ENCODE data around the gene MYZAP.

MYZAP gene, protein sequence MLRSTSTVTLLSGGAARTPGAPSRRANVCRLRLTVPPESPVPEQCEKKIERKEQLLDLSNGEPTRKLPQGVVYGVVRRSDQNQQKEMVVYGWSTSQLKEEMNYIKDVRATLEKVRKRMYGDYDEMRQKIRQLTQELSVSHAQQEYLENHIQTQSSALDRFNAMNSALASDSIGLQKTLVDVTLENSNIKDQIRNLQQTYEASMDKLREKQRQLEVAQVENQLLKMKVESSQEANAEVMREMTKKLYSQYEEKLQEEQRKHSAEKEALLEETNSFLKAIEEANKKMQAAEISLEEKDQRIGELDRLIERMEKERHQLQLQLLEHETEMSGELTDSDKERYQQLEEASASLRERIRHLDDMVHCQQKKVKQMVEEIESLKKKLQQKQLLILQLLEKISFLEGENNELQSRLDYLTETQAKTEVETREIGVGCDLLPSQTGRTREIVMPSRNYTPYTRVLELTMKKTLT

DNA sequence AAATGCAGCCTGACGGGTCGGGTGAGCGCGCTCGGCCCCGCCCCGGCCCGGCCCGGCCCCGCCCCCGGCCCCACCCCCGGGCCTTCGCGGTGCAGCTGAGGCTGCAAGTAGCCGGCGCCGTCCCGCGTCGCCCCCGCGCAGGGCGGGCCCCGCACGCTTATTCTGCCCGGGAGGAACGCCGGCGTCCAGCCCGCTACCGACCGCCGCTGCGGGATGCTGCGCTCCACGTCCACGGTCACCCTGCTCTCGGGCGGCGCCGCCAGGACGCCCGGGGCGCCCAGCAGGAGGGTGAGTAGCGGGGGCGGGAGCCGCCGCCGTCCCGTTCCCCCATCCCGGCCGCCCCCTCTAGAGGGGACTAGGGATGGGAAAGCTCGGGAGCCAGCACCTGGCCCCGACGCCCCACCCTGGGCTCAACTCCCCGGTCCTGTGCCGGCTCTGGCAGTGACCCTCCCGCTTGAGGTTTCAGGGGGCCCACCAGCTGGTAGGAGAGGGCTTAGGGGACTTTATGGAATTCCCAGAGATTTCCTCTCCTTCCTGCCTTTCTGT lies at the start of gene MYZAP:
Gene MYZAP, plus strand, starts transcription at position 83 of the 546 bp plus-strand sequence. Its CDS starts 131 bp downstream, at position 214.
- DNase-seq, result peak; percentile 77

DNA sequence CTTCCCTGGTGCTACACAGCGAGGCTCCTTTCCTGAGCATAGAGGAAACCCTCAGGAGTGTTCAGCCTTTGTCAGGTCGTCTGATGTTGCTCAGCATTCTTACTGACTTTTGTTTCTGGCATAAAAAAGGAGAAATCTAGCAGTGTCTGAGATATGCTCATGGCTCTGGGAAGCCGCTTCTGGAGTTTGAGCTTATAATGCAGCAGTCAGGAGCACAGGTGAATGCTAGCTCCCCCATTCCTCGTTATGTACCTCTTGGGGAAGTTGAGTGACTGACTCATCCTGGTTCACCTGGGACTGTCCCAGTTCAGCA lies 49.2 kb upstream of the MYZAP start:
- no peak for DNase-seq

DNA sequence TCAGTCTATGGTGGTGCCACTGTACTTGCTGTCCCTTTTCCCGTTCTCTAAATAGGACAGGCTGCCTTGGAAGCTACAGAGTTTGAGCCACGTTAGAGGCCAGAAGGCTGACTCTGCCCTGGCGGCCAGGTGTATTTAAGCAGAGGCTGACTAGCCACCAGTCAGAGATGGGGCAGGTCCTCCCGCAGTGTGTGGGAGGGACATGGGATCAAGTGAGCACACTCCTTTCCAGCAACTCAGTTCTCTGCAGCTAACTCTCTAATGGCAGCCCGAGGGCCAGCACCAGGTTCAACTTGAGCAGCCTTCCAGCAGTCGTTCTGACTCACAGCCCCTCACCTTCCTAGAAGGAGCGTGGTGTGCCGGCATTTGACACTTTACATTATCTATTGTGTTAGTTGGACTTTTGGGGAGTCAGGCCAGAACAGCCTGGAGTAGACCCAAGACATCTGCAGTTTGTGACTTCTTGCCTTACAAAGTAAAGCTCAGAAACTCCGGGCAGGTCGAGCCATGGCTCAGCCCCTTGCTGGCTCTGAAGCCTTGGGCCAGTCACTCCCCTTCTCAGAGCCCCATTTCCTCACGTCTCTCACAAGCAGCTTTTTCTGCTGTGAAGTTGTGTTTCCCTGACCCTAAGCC lies 46.7 kb upstream of the MYZAP start:
- DNase-seq, result no peak

DNA sequence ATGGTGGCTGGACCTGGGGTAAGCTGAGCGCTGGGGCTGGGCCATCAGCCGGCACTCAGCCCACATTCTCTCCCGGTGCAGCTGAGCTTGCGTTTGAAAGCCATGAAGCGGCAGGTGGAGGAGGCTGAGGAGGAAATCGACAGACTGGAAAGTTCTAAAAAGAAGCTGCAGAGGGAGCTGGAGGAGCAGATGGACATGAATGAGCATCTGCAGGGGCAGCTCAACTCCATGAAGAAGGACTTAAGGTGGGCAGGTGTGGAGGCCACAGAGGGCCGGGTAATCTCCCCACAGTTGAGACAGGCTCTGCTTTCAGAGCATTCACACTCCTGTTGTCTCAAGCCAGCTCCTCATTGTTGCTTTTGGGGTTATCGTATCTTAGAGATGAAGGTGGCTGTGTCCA lies 45.7 kb upstream of the MYZAP start:
- DNase-seq, result no peak

DNA sequence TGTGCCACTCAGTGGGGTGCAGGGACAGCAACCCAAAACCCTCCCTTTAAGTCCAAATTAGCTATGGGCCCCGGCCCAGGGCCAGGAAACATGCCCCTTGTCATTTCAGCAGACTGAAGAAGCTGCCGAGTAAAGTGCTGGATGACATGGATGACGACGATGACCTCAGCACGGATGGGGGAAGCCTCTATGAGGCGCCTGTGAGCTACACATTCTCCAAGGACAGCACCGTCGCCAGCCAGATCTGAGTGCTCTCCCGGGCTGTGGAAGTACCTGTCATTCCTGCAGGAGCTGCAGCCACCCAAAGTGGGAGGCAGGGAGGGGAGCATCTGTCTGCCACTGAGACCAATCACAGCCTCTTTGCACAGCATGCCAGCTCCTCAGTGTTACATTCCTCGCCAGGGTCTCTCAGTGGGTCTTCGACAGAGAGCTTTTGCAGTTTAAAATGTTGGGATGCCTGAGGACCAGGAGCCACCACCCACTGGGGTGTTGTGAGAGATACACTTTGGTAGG lies 44.4 kb upstream of the MYZAP start:
- no peak for DNase-seq

DNA sequence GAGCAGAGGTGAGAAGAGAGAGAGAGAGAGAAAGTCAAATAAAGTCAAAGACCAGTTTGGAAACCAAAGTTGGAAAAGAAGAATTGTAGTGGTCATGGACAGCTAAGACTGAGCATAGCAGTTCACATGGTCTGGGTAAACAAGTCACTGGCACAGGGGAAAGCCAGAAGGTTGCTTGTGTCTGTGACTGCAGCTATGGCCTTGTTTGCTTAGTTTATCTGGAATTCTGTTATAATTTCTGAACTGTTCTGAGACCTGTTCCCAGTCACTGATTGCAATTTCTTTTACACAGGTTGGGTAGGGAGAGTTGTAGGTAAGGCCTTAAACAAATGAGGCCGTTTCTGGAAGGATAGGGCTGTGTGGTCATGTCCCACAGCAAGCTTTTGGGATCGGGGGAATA lies 43.4 kb upstream of the MYZAP start:
- DNase-seq, result no peak

DNA sequence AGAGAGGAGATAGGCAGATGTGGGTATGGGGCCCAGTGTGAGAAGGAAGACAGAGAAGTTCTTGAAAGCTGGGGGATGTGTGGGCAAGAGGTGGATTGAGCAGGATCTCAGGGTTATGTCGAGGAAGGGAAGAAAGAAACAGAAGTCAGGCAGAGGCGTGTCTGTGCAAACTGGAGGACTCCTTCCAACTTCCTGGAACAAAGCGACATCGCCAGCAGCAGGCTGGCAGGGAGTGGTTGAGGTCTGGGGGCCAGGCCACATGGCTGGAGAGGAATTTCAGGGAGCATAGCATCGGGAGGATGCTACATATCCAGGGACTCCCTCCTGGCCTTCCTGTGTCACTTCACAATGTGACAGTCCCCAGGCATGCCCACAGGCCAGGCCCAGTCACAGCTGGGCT lies 42.9 kb upstream of the MYZAP start:
- DNase-seq, result no peak

DNA sequence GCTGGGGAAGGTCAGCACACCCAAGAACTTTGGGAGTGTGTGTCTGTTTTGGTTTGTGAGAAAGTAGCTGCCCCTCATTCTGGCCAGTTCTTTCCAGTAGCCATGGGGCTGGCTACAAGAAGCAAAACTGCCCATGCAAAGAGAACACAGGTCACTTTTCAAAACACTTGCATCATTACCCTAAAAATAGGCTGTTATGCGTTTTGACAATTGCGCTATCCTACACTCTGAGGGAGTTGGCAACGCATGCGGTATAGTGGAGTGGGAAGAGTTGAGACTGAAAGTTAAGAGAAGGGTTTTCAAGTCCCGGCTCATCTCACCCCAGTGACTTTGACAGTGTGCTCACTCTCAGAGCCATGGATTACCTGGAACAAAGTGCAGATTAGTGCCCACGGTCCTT lies 41.8 kb upstream of the MYZAP start:
- no peak for DNase-seq

DNA sequence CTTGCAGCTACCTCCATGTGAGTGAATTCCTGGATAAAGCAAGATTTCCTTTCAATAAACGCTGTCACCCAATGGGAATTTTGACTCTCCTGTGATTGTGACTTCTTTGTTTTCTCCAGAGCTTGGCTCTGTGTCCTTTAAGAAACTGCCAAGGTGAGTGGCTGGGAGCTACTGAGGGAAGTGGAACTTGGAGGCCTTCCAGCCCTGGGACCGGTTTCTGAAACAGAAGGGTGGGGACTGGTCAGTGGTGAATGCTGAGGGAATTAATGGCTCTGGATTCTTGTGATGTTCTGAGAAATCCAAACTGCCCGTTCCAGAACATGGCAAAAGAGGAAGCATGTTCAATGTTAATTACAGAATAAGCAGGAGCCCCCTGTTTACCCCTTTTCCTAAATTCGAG lies 41.1 kb upstream of the MYZAP start:
- DNase-seq, result no peak

DNA sequence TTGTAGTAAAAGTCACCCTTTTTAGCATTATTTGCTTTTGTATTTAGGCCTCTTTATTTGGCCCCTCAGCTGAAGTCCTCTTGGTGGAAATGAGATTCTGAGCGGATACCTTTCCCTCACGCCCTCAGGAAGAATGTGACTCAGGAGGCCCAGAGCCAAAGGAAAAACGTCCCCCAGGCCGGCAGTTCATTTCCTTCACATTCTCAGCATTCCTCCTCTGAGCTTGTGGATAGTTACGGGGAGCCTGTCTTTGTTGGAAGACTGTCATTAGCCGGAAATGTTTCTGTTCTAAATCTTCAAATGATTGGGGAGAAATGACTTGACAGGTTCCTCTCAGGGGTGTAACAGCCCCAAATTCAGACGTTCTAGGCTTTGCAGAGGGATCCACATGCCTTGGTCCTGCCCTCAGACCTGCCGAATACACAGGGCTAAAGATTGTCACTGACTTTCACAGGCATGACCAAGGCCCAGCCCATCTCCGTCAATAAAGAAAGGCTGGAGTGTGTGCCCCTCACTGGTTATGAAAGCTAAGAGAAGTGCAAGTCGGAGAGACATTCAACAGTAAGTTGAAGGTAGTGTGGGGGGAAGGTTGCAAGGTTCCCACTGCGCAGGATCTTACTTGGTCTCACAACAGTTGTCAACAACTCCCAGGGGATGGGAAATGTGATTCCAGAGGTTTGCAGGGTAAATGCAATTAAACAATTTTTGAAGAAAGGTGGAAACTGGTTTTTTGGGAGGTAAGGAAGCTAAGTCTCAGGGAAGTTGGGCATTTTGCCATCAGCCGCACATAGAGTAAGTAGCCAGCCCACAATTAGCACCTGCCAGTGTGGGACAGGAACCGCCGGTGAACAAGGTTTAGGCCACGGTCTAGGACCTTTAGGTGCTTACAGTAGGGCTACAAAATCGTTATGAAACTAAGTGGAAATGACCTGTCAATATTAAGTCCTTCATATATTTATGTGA lies 39.7 kb upstream of the MYZAP start:
- peak; percentile 52 for DNase-seq

DNA sequence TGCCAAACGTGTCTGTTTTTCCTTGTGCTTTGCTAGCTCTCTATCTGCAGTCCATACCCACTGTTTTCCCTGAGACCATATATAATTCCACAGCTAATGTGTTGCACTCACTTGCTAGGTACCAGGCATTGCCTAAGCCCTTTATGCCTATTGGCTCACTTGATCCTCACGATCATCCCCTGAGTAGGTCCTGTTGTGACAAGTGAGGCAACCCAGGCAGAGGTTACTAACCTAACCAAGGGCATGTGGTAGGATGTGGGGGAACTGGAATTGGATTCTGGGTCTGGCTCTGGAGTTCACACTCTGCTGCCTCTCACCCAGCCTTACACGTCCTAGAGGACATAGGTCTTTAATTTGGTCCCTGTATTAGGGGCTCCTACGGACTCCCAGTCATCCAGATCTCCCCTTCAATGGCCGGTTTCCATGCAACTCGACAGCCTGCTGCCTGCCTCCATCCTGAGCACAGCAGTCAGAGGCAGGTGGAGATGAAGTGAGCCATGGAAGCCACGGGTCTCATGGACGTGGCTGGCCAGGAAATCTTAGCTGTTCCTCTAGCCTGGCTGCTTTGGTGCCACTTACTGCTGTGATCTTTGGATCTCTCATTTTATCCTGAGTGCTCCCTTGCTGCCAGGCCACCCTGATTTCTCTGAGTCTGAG lies 38.9 kb upstream of the MYZAP start:
- no peak for DNase-seq

DNA sequence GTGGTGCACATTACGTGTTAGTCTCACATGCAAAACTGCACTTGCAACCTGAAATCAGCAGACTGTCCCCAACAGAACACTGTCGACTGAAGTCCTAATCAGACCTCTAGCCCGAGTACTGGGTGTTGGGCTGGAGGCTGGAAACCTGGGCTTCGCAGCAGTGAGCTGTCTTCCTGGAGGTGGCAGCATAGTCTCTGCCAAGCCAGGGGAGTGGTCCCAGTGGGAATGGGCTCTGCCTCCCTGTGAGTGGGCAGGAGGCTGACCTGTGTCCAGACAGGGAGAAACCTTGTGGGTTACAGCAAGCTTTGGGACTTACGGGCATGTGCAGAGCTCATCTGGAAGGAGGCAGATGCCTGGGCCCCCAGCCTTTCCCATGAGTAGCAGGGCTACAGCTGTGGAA lies 38.2 kb upstream of the MYZAP start:
- no peak for DNase-seq

DNA sequence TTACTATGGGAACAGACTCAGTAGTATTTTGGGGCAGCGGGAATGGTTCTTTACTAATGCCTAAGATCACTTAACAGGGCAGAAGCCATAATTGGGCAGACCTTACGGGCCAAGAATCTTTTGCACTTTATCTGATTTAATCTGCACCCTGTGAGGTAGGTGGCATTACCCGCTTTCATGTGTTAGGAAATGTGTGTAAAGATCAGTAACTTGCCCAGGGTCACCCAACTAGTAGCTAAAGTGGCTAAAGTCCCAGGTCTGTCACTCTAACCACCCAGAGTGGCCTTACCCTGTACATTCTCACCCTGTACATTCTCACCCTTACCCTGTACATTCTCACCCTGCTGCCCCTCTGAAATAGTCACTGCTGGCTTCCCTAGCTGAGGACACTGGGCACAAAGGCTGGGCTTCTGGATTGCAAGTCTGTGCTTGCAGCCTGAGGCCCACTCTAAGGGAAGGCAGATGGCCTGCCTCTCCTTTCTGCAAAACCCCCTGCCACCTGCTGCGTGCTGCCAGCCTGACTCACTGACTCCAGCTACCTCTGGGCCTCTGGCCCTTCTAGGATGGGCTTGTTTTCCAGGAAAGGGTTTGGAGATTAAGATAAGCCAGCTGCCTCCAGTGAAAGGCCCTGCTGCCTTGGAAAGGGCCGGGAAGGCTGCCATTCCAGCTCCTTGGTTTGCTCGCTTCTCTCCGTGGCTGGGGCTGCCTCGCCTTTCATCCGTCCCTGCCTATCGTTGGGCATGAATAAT lies 37.5 kb upstream of the MYZAP start:
- DNase-seq, result no peak

DNA sequence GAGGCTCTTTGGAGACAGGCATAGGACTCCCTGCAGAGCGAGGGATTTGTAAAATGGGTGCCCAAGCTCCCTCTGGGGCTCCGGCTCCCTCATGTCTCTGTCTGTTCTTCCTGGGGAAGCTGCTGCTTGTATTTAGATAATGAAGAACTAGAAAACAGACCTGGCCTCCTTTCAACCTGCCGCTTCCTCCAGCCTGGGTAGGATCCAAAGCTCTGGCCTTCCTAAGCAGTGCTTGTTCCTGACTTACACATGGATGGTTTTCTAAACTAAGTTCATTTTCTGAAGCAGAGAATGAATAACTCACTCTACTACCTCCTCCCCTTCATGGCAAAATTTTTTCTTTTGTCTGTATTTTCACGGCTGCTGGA lies 36.9 kb upstream of the MYZAP start:
- no peak for DNase-seq

DNA sequence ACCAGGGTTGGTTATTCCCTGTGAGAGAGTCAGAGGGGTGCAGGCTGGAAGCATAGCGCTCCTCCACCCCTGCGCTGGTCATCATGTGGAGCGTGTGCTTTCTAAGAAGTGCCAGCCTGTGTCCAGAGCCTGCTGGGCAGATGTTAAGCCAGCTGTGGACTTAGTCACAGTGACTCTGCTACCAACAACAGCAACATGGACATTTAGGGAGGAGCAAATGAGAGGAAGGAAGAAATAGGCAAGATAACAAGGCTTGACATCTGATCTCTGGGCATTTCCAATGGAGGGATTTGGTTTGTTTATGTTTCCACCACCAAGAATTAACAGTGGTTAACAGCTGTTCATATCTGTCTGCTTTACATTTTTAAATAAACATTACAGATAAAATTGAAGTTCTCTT lies 36.4 kb upstream of the MYZAP start:
- no peak for DNase-seq

DNA sequence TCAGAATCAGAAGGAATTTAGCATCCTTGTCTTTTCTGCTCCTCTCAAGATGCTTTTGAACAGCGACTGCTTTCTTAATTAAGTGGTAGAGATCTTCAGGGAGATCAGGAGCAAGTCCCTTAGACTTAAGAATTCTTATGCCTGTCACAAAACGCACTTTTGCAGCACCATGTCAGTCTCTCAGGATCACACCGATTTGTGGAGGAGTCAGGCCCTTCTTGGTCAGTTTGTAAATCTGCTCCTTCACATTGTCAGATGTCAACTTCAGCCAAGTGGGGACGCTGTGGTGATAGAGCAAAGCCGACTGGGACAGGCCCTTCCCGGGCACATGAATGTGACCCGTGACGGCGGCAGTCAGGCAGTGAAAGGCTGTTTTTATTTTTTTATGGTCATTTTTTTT lies 35.7 kb upstream of the MYZAP start:
- no peak for DNase-seq

DNA sequence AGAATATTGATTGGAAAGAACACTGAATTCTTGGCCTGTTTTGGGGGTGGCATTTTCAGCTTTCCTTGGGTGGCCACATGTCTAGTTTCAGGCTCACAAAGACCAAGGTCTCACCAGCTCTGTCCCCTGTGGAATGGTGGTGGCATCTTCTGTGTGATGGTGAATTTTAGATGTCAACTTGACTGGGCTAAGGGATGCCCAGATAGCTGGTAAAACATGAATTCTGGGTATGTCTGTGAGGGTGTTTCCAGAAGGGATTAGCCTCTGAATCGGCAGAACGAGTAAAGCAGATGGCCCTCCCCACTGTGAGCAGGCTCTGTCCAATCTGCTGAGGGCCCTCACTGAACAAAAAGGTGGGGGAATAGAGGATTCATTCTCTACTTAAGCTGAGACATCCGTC lies 34.4 kb upstream of the MYZAP start:
- DNase-seq, result no peak

DNA sequence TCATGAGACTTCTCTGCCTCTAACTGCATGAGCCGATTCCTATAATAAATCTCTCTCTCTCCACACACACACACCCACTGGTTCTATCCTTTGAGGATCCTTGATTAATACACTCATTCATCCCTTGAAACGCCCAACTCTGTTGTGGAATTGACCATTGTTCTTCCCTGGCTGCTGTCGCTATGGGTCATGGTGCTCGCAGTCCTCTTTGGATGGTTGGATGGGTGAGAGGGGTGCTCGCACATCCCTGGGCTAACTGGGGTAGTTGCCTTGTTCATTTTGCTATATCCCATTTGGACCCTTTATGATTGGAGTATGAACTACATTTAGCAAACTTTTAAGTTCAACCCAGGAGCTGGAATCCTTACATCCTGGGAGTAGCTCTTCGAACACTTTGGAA lies 33.9 kb upstream of the MYZAP start:
- no peak for DNase-seq

DNA sequence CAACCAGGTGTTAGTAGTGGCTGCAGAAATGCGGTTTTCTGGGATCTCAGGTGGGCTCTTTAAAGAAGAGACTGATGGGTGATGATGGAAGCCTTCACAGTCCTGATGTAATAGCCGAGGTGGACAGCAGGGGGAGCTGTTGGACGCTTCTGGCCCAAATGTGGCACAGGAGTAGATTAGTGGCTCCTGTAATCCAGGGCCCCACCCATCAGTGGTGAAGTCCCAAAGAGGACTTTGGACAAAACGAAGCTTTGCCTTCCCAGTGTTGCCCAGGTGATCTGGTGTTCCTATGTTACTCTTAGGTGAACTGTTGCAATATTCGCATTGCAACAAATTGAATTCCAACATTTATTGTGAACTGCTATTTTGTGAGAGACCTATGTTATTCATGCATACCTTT lies 31.8 kb upstream of the MYZAP start:
- DNase-seq, result no peak

DNA sequence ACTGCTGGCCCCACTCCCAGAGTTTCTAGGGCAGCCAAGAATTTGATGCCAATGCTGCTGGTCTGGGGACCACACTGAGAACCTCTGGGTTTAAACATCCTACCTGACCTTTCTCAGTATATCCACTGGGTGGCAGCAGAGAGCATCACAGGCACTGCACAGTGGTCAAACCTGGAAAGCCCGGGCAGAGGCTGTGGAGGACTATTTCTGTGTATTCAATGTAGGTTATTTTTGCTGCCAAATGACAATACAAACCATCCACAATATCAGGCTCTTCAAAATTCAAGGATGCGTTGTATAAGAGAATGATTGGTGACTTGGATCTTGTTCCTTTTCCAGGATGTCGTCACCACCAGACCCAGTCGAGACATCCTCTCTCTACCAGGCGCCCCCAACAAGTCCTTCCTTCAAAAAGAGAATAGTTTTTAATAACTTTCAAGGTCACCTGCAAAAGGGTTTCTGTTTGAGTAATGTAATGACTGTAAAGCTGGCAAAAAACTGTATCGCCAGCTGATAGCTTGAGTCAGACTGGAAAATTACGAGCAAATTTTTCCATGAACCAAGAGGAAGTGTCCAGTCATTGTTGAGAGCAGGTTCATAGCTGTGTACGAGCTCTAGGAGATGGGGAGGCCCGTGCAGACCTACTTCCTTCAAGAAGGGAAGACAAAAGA lies 30.5 kb upstream of the MYZAP start:
- DNase-seq, result no peak

DNA sequence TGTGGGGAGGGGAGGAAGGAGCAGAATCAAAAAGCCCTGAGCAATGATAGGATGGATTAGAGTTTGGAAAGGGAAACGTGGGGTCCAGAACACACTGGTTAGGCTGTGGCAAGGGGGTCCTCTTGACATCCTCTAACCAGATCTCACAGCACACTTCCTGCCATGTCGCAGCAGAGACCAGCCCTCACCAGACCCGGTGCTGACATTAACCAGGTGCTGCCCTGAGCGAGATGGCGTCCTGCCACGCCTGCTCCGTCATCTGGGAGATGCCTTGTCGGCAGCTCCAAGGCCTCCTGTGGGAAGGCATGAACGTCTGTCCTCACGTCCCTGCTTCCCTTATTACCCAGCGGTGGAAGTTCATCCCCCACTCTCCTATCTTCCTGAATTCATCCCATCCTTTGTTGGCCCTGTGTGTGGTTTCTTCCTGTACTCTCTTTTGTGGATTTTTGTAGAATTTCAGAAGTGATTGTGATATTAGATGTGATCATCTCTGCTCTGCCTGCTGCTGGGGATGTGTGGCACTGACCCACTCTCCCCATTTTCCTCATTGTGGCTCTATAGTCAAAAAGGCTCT lies 29.4 kb upstream of the MYZAP start:
- no peak for DNase-seq
